ENCODE results near the gene C19orf25.

The C19orf25 gene

DNA sequence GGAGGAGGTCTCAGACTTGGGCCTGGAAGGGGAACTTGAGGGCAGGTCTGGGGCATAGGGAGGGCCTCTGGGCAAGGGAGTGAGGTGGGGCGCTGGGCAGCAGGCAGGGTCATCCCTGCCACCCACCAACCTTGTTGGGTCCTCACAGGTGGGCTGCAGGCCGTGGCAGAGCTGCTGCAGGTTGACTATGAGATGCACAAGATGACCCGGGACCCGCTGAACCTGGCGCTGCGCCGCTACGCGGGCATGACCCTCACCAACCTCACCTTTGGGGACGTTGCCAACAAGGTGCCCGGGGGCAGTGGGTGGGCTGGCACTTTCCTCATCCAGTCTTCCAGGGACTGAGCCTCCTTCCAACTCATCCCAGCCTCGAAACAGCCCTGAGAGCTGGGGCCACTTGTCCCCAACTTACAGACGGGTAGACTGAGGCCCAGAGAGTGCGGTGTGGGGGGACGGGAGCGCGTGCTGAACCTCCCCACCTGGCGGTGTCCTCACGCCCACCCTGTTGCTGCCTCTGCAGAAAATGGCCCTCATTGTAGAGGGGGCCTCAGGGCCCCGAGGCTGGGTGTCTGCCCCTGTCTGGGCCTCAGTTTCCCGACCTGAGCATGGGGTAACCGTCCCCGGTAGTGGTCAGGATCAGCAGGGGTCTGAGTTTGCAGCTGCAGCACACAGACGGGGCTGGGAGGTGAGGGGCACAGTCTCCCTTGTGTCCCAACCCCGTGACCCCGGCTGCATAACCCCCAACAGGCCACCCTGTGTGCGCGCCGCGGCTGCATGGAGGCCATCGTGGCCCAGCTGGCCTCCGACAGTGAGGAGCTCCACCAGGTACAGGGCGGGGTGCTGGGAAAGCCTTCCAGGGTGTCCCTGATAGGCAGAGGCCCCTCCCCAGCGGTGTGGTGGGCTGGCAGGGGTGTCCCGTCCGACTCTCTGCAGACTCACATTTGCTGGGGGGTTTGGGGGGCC lies 18.7 kb downstream of the C19orf25 start:
- FAIRE-seq = no peak

DNA sequence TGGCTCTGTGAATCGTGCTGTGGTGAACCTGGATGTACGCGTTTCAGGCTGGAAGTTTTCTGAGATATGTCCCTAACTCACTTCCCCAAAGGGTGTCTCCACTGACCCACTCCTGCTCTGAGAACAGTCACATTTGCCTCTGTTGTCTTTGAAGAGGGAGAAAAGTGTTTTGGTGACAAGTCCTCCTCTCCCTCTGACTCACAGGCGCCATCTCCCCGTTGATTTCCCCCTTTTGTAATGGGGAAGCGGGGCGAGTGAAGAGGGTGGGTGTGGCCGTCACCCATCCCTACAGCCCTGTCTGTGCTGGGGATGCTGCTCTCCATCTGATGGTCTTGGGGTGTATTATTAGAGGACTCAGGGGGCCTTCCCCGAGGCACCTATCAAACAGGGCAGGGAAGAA lies 19.5 kb downstream of the C19orf25 start:
- no peak for FAIRE-seq

DNA sequence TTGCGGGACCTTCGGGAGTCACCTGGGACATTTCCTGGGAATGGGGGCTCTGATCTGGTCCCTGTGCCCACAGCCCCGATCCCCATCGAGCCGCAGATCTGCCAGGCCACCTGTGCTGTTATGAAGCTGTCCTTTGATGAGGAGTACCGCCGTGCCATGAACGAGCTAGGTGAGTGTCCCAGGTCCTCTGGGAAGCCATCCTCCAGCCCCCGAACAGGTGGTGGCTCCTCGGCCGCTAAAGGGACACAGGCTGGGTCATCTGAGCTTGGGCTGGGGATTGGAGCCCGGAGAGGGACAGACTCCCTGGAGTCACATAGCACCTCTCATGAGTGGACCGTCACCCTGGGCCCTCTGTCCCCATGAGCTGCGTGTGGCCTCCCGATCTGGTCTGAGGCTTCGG lies 21.1 kb downstream of the C19orf25 start:
- FAIRE-seq = no peak

DNA sequence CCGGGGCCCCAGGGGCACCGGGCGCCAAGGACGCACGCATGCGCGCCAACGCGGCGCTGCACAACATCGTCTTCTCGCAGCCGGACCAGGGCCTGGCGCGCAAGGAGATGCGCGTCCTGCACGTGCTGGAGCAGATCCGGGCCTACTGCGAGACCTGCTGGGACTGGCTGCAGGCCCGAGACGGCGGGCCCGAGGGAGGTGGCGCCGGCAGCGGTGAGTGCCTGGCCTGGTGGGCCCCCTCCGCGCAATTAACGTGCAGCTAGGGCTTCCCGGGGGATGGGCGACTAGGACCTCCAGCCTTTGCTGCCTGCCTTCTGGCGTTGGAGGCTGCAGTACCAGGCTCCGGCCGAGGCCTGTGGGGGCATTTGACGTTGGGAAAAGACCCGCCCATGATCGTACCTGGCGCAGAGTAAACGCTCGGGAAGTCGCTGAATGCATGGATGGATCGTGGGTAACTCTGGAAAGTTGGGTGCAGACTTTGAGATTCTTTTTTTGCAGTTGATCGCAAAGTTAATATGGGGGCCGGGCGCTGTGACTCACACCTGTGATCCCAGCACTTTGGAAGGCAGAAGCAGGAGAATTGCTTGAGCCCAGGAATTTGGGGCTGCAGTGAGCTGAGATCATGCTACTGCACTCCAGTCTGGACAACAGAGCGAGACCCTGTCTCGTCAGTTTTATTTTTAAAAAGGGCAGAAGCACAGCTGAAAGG lies 21.8 kb downstream of the C19orf25 start:
- FAIRE-seq = no peak

DNA sequence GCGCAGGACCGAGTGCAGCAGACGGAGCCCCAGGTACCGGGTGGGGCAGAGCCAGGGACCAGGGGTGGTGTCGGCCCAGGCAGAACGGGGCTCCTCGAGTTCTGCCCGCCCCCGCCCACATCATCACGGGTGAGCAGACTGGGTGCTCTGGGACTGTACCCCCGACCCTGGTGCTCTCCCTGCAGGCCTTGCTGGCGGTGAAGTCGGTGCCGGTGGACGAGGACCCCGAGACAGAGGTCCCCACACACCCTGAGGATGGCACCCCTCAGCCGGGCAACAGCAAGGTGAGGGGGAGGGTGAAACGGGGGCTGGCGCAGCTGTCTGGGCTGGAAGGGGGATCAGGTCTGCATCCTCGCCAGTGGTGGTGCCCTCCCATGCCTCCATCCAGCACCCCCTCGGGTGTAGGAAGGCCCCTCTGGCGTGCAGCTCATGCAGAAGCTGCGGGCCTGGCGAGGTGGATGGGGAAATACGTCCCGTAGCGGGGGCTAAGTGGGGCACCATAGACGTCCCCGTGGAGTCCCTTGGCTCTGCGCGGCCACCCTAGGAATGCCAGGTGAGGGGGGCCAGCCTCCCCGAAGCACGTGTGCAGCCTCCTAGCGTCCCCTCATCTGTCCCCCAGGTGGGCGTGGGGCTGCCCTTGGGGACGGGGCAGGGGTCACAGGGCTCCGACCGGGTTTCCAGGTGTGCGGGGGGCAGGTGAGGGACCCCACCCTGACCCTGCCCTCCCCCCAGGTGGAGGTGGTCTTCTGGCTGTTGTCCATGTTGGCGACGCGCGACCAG lies 22.7 kb downstream of the C19orf25 start:
- no peak for FAIRE-seq

DNA sequence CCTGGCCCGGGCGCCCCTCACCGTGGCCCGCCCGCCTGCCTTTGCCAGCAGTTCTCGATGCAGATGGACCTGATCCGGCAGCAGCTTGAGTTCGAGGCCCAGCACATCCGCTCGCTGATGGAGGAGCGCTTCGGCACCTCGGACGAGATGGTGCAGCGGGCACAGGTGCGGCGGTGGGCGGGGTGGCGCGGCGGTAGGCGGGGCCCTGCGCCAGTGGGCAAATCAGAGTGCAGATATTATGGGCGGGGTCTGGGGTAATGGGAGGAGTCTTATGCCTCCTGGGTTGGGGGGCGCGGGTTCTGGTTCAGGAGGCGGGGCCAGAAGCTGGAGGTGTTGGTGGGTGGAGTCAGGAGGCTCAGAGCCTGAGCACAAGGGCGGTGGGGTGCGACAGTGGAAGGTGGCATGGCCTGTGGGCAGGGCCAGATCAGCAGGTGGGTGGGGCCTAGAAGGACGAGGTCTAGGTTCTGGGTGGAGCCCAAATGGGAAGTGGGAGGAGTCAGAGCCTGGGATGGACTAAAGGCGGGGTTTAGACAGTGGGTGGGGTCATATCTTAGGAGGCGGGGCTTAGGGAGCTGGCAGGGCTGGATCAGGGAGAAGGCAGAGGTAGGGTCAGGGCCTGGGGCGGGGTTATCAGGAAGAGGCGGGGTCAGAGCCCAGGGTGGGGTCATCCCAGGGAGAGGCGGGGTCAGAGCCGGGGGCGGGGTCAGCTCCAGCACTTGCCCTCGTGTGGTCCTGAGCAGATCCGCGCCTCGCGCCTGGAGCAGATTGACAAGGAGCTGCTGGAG lies 23.5 kb downstream of the C19orf25 start:
- no peak for FAIRE-seq

DNA sequence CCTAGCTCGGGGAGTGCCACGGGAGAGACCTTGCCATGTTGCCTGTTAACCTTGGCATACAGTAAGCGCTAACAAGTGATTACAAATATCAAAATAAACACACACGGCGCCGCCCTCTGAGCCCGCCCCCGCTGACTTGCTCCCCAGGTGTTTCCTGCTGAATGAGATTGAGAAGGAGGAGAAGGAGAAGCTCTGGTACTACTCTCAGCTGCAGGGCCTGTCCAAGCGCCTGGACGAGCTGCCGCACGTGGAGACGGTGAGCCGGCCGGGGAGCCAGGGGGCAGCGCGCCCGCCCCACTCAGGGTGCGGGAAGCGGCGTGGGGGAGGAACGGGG lies 24.0 kb downstream of the C19orf25 start:
- FAIRE-seq = no peak

DNA sequence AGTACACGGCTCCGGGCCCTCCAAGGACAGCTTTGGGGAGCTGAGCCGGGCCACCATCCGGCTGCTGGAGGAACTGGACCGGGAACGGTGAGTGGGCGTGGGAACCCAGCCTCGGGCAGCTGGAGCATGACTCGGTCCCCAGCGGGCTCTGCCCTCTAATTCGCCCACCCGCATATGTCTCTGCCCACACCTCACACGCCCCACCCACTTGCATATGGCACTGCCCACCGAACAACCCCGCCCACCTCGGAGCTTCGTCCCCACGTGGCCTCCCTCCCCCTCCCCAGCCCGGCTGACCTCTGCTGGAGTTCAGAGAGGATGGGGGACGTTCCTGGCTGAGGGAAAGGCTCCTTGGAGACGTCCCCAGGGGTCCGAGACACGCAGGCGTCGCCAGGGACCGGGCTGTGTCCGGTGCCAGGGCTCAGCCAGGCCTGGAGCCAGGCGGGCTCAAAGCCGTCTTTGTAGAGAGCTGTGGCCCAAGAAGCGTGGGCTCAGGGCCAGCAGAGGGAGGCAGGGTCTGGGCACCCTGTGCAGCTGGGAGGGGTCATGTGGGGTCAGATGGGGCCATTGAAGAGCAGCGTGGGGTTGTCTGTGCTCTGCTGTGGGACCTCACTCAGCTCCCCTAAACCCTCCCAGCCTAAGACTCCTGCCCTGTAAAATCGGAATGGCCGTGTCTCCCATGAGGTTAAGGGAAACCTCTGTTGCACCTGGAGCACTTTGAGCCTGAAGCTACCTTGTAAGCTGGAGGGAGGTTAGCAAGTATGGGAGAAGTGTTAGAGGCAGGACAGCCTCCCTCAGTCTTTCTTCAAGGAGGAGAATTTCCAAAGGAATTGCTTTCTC lies 25.3 kb downstream of the C19orf25 start:
- no peak for FAIRE-seq

DNA sequence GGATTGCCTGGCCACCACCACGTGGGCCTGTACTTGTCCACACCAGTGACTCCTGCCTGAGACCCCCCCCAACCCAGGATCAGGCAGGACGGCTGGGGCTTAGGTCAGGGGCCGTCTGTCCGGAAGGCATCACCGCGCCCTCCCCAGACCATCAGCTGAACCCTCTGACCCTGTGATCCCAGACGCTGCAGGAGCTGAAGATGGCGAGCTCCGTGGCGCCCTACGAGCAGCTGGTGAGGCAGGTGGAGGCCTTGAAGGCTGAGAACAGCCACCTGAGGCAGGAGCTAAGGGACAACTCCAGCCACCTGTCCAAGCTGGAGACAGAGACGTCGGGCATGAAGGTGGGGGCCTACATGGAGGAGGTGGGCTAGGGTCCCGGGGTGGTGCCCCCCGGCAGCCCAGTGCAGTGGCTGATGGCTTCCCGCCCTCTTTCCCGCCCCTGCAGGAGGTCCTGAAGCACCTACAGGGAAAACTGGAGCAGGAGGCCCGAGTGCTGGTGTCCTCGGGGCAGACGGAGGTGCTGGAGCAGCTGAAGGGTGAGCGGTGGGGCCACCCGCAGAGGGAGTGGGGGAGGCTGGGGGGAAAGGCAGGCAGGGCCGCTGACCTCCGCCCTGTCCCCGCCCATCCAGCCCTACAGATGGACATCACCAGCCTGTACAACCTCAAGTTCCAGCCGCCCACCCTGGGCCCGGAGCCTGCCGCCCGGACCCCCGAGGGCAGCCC lies 26.1 kb downstream of the C19orf25 start:
- FAIRE-seq = no peak

DNA sequence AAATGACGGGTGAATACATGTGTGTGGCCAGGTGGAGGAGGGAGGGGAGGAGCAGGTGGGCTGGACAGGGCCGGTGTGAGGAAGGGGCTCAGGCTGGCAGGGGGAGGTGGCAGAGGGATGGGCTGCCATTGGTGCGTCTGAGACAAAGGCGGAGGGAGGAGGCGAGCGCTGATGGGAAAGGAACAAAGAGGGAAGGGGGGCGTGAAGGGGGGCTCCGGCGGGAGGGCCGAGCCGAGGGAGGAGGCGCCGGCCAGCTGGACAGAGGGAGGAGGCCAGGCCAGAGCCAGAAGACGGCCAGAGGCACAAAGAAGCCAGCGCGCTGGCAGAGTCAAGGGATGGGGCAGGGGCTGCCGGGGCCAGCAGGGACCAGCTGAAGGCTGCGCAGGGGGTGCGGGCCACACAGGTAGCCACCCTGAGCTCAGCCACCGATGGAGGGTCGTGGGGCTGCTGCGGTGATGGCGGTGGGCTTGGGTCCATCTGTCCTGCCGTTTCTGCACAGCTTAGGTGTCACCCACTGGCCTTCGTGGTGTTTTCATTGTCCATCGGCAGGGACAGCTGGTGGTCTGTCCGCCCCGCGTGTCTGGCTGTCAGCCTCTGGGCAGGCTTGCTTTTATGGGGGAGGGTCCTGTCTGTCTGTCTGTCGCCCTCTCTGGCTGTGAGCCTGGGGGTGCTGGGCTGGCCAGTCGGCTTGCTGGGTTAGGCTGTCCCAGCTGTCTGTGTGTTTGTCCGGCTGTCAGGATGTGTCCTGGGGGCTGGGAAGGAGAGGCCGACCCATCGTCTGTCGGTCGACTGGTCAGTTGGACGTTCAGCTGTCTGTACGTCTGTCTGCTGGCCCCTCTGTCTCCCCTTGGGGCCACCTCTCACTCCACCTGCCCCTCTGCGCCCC lies 26.9 kb downstream of the C19orf25 start:
- FAIRE-seq = no peak

DNA sequence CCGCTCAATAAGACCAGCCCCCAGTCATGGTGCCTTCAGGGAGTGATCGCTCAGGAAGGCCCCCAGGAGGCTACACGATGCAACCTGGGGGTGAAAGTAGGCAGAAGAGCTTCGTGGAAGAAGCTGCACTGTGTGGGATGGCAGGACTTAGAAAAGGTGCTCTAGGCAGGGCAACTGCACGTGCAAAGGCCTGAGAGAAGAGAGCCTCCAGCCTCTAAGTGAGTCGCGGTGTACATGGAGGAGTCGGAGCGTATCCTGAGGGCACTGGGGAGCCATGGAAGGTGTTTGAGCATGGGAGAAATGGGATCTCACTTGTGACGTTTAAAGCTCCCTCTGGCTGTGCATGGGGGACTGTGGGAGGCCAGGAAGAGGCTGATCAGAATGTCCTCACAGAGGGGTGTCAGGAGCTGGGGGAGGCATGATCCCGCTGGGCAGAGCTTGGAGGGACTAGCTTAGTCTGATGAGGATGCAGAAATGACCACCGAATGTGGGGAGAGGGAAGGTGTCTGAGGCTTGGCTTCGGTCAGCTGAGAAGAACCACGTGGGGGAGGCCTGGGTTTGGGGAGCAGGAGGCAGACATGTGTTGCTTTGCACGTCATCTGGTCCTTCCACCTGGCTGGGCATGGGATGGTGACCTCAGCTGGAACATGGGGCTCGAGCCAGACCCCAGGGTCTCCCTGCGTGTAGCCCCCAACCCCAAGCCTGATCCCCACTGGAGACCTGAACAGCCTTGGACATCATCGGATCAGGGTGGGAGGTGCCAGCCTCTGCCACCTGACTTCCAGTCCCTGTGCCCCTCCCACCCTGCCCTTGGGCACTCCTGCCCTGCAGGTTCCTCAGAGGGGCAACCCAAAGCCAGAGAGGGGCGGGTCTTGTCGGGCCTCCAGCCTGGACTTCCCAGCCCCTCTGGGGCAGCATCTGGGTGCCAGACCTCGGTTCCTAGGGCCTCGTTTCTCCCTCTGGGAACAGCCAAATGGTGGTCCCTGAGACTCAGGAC lies 28.0 kb downstream of the C19orf25 start:
- no peak for FAIRE-seq

DNA sequence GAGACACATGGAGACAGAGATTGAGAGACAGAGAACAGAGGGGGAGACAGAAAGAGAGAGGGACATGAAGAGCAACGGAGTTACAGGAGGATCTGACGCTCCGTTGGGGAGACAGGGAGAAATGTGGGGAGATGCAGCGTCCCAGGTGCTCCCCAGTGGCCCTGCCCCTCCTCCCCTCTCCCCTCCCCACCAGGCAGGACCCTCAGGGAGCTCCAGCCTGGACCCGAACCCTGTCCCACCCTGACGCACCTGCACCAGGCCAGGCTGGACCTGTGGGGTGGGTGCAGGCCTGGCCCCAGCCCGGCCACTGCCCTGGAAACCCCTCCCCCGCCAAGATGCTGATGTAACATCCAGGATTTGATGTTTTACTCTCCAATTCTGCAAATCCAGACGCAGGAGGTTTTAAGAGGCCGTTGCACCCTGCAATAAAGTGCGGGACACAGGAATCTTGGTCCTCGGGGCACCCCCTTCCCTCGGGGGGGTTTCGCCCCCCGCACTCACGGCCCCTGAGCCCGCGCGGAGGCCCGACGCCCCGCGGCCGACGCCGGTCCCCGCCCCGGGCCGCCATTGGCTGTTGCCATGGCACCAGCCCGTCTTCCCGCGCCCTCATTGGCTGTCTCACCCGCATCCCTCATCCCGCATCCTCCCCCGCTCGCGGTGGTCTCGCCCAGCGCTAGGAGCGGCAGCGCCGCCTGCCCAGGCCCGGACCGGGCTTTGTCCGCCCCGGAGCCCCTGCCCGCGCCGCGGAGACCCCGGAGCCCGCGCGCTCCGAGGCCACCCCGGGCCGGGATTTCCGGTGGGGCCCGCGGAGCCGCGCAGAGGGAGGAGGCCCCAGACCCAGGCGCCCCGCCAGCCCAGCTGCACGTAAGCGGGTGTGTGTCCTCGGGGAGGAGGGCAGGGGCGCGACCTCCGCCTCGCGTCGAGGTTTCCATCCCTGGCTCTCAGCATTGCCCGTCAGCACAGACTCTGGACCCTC lies 29.3 kb downstream of the C19orf25 start, which contains the start of gene APC2:
TSS of gene APC2 (plus strand) at position 655 of the 976 bp plus-strand sequence. CDS start 2,881 bp downstream, outside the sequence.
- FAIRE-seq = no peak

DNA sequence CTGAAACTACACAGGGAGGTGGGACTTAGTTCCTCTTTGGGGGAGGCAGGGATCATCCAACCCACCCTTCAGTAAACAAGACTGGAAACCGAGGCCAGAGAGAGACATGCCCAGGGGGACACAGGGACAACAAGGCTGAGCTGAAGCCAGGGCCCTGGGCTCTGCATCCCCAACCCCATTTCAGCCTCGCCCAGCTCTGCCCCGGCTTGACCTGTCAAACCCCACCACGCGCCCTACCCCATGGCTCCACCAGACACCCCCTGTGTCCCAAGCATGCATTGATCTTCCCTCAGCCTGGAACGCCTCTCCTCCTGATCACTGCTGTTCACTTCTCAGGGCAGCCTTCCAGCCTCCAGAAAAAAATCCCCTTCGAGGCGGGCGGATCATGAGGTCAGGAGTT lies 31.1 kb downstream of the C19orf25 start:
- FAIRE-seq = no peak

DNA sequence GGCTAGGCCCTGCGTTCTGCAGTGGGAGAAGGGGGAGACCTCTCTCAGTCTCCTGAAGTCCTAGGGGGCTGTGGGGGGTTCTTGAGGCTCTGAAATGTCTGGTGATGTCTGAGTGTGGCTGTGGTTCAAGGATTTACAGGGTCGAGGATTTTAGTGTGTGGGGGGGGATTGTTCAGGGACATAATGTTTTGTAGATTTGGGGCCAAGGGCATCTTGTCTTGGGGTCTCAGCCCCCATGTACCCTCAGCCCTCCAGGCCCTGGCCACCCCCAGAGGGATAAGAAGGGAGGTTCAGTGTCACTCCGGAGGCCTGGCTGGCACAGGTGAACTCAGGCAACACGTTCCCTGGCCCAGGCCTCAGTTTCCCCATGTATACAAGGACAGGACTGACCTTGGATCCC lies 31.5 kb downstream of the C19orf25 start:
- no peak for FAIRE-seq

DNA sequence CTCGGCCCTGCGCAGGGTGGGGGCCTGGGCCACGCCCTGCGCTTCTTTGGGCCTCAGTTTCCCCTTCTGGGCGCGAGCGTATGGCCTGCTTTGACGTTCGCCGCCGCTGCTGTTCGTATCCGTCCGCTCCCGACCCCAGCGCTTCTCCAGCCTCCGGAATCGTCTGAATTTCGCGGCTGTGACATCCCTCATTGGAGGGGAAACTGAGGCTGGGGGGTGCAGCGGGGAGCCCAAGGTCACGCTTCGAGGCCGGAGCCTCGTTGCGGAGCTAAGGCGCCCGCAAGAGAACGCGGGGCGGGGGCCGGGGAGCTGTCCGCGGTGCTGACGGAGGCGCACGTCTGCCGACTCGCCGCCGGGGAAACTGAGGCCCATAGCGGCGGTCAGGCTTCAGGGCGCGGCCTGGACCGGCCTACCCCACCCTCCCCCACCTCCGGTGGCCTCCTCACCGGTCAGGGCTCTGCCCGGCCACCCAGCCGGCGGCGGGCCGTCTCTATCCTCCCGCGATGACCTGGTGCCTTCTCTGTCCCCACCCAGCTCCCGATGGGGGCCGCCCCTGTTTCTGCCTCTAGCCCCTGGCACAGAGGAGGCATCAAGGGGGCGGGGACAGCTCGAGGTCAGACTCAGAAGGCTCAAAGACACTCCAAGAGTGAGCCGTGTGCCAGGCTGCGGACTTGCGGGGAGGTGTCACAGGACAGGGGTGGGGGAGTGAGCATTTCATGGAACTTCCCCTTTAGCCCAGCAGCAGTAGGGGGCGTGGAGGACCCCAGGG lies 32.1 kb downstream of the C19orf25 start:
- no peak for FAIRE-seq
